K562 (cell line): Measurements from ENCODE around the gene SH3TC1. TPM values are rescaled to one million over a fixed set of nuclear protein-coding genes. Genes with fewer than 3 reads are reported as not detected.

Experiments used
- ATAC-seq: fragments of 200-7000 bp; cut with Tn5 transposase; 3 replicates; pipeline ENCODE4 v1.9.1; 2020; ENCODE audit warnings: moderate library complexity
- BruUV-seq: library from RNA; stranded (reverse); fragments of 400-500 nt; replicated peaks from 2 replicates; lab custom pipeline; 2021; lab: Mats Ljungman, UMichigan
- CTCF ChIA-PET: fragments of 300-600 bp; formaldehyde crosslinking; extraction: SDS; loops from one replicate; lab custom pipeline; 2021; ENCODE audit warnings: low intra/inter-chr PET ratio; lab: Yijun Ruan, JAX
- POLR2A ChIA-PET: fragments of 300-600, 350-650 bp; sonication (Branson Sonifier 250); formaldehyde crosslinking; extraction: SDS; loops from one replicate; lab custom pipeline; 2021; ENCODE audit warnings: antibody characterized with exemption, inconsistent platforms; lab: Yijun Ruan, JAX
- DNase-seq, 4 experiments: peaks; one replicate each; pipeline versions ENCODE4 v3.0.0 to v3.0.0-alpha.2; 2011 to 2018; ENCODE audit warnings: low spot score in 3 of 4, mixed read lengths in 3 of 4; ENCODE audit errors: extremely low read depth in 1 of 4
- FAIRE-seq: peaks from 2 replicates; lab custom pipeline; 2011; peaks lifted over from hg19 to GRCh38; lab: Jason Lieb, UNC
- H2AFZ ChIP-seq: 2 replicates; pipeline ENCODE4 v1.6.0; 2011; ENCODE audit warnings: low read depth, low read length, control low read depth, inconsistent platforms
- H3K27ac ChIP-seq: fragments of 200-600 bp; 3 replicates; pipeline ENCODE4 v1.8.0; 2011; ENCODE audit warnings: low read depth, mild to moderate bottlenecking, control low read depth, inconsistent platforms, low read length, moderate library complexity, mixed read lengths; ENCODE audit errors: extremely low read depth
- H3K27me3 ChIP-seq, 2 experiments: fragments of 300-600 bp in 1 of 2; 2 replicates in 1 of 2; 3 replicates in 1 of 2; pipeline versions ENCODE4 v1.6.0 to v1.8.0; 2011; ENCODE audit warnings: inconsistent platforms in 2 of 2, low read length in 2 of 2, mild to moderate bottlenecking in 1 of 2, mixed read lengths in 1 of 2, moderate library complexity in 1 of 2; ENCODE audit not compliant: control insufficient read depth in 2 of 2, insufficient read depth in 2 of 2
- H3K36me3 ChIP-seq: fragments of 300-600 bp; 3 replicates; pipeline ENCODE4 v1.8.0; 2011; ENCODE audit warnings: mild to moderate bottlenecking, low read length, inconsistent platforms; ENCODE audit not compliant: control insufficient read depth, insufficient read depth
- H3K4me1 ChIP-seq, 2 experiments: fragments of 200-600 bp in 1 of 2; replicated peaks in 1 of 2; 2 replicates in 1 of 2; 3 replicates in 1 of 2; pipeline versions ENCODE4 v1.5.1 to v1.8.0; 2011; ENCODE audit warnings: inconsistent platforms in 2 of 2, low read length in 2 of 2, mild to moderate bottlenecking in 1 of 2, mixed read lengths in 1 of 2, moderate library complexity in 1 of 2; ENCODE audit not compliant: control insufficient read depth in 2 of 2, insufficient read depth in 2 of 2
- H3K4me2 ChIP-seq: 2 replicates; pipeline ENCODE4 v1.6.1; 2011; ENCODE audit warnings: low read length, control low read depth, inconsistent platforms, mixed read lengths; ENCODE audit not compliant: insufficient read depth
- H3K4me3 ChIP-seq: fragments of 200-600 bp; sonication (generic), shearing (Covaris generic); 2 replicates; pipeline ENCODE4 v1.5.1; 2016; ENCODE audit warnings: control low read depth, inconsistent platforms
- H3K79me2 ChIP-seq: fragments of 200-600 bp; 3 replicates; pipeline ENCODE4 v1.8.0; 2011; ENCODE audit warnings: low read length, inconsistent platforms; ENCODE audit not compliant: control insufficient read depth, insufficient read depth
- H3K9ac ChIP-seq, 2 experiments: 2 replicates each; pipeline versions ENCODE4 v1.6.0 to v1.6.1; 2011; ENCODE audit warnings: low read depth in 2 of 2, low read length in 2 of 2, control low read depth in 1 of 2, inconsistent platforms in 1 of 2, mild to moderate bottlenecking in 1 of 2, mixed read lengths in 1 of 2; ENCODE audit not compliant: insufficient read depth in 1 of 2
- H3K9me1 ChIP-seq: one replicate; pipeline ENCODE4 v1.6.0; 2011; ENCODE audit warnings: inconsistent platforms, mild to moderate bottlenecking, low read length, moderate library complexity; ENCODE audit not compliant: control insufficient read depth, insufficient read depth
- H3K9me3 ChIP-seq: replicated peaks from 2 replicates; pipeline ENCODE4 v1.5.1; 2011; ENCODE audit warnings: low read depth, low read length, inconsistent platforms; ENCODE audit not compliant: control insufficient read depth, insufficient read depth
- H4K20me1 ChIP-seq: replicated peaks from 2 replicates; pipeline ENCODE4 v1.6.1; 2011; ENCODE audit warnings: low read length, inconsistent platforms, mixed read lengths; ENCODE audit not compliant: control insufficient read depth, insufficient read depth
- BACH1 ChIP-seq: fragments of 200-800 bp; sonication (Bioruptor generic); IDR thresholded peaks from 2 replicates; pipeline ENCODE4 v1.6.1; 2016; ENCODE audit warnings: missing genetic modification characterization, missing compliant biosample characterization
- CCAR2 ChIP-seq: fragments of 200-400 bp; formaldehyde crosslinking; IDR thresholded peaks from 2 replicates; pipeline ENCODE4 v1.6.1; 2017; ENCODE audit warnings: mild to moderate bottlenecking, low read depth, low read length
- CREB1 ChIP-seq, 2 experiments: sonication (generic) in 1 of 2; formaldehyde crosslinking in 1 of 2; IDR thresholded peaks; 2 replicates each; pipeline versions ENCODE4 v1.6.1 to v1.8.0; 2012 to 2022; ENCODE audit warnings: inconsistent platforms in 1 of 2, mild to moderate bottlenecking in 1 of 2, missing genetic modification reagents in 1 of 2, moderate library complexity in 1 of 2
- E2F4 ChIP-seq: sonication (generic); formaldehyde crosslinking; IDR thresholded peaks from 2 replicates; pipeline ENCODE4 v1.8.0; 2022; ENCODE audit warnings: mild to moderate bottlenecking, low read depth, missing genetic modification reagents
- GATA2 ChIP-seq: sonication (generic); formaldehyde crosslinking; IDR thresholded peaks from 2 replicates; pipeline ENCODE4 v1.4.0; 2020; ENCODE audit warnings: mild to moderate bottlenecking, missing genetic modification reagents
- ILK ChIP-seq: fragments of 450-650 bp; IDR thresholded peaks from 2 replicates; pipeline ENCODE4 v1.6.1; 2016; ENCODE audit warnings: missing genetic modification characterization, low read depth, mild to moderate bottlenecking, missing compliant biosample characterization, moderate library complexity, borderline replicate concordance
- LCOR ChIP-seq: sonication (generic); formaldehyde crosslinking; IDR thresholded peaks from 2 replicates; pipeline ENCODE4 v1.8.0; 2022; ENCODE audit warnings: mild to moderate bottlenecking, missing genetic modification reagents
- MLLT1 ChIP-seq, 2 experiments: fragments of 450-650 bp; IDR thresholded peaks; 2 replicates each; pipeline ENCODE4 v1.6.1; 2016
- PHF8 ChIP-seq: fragments of 200-600 bp; sonication (generic); IDR thresholded peaks from 2 replicates; pipeline ENCODE4 v1.6.1; 2012; ENCODE audit warnings: mixed run types, mild to moderate bottlenecking, inconsistent platforms, low read length, moderate library complexity, borderline replicate concordance
- RAD21 ChIP-seq, 2 experiments: fragments of 250-450 bp in 1 of 2; fragments of 450-650 bp in 1 of 2; sonication (Bioruptor Pico) in 1 of 2; formaldehyde crosslinking in 1 of 2; IDR thresholded peaks in 1 of 2; conservative IDR thresholded peaks in 1 of 2; 2 replicates each; pipeline versions ENCODE4 v1.4.0 to v1.8.0; 2020 to 2022; ENCODE audit warnings: mild to moderate bottlenecking in 2 of 2, moderate library complexity in 1 of 2
- RFX7 ChIP-seq: fragments of 250-450 bp; sonication (Bioruptor Pico); IDR thresholded peaks from 2 replicates; pipeline ENCODE4 v1.5.1; 2021; ENCODE audit warnings: mild to moderate bottlenecking
- SMC3 ChIP-seq: conservative IDR thresholded peaks from 2 replicates; pipeline ENCODE4 v1.6.1; 2011; ENCODE audit warnings: low read depth, low read length, improper control_type of control experiment; ENCODE audit not compliant: insufficient read depth
- STAG1 ChIP-seq: sonication (generic); formaldehyde crosslinking; IDR thresholded peaks from 2 replicates; pipeline ENCODE4 v1.5.0; 2020; ENCODE audit warnings: missing genetic modification reagents, borderline replicate concordance
- ZC3H8 ChIP-seq: fragments of 450-650 bp; IDR thresholded peaks from 2 replicates; pipeline ENCODE4 v1.6.1; 2017
- ZNF431 ChIP-seq: sonication (generic); formaldehyde crosslinking; IDR thresholded peaks from 2 replicates; pipeline ENCODE4 v1.8.0; 2022; ENCODE audit warnings: mild to moderate bottlenecking, missing genetic modification reagents
- WGBS: fragments of 100-300 bp; shearing (Covaris generic); methylation state at CpG from one replicate; pipeline ENCODE4 v1.1.6; 2016; ENCODE audit warnings: low coverage, mixed read lengths; ENCODE audit not compliant: insufficient coverage; ENCODE audit errors: missing lambda C conversion rate; 5-methylcytosine and 5-hydroxymethylcytosine counted together
- in situ Hi-C: fragments of 300-500 bp; cut with MboI; formaldehyde crosslinking; loops from 4 replicates; pipeline ENCODE4 v1.15.0; 2018; ENCODE audit warnings: inconsistent platforms, mixed read lengths
- intact Hi-C: fragments of 100-400 bp; cut with micrococcal nuclease; formaldehyde crosslinking; loops from 2 replicates; pipeline ENCODE4 v1.14.2; 2022
- polyA plus RNA-seq, 8 experiments: library from polyadenylated mRNA; depleted of rRNA in 4 of 8; stranded (reverse) in 5 of 8; unstranded in 3 of 8; fragments of >200 nt; fragmentation: Nextera tagmentation in 2 of 8; fragmentation: Illumina TruSeq in 1 of 8; extraction: Ambion mirVana in 2 of 8; extraction: Trizol in 1 of 8; gene quantifications; 2 replicates each; pipeline versions ENCODE4 v1.2.1 to v1.2.3, GENCODE V29; 2011 to 2014; ENCODE audit warnings: inconsistent platforms in 1 of 8, missing spikeins in 1 of 8
- total RNA-seq, 7 experiments: library from RNA; depleted of rRNA in 6 of 7; stranded (reverse); fragments of >200 nt in 6 of 7; fragmentation: Illumina TruSeq in 2 of 7; extraction: Trizol in 2 of 7; gene quantifications; 2 replicates each; pipeline versions ENCODE4 v1.2.1 to v1.2.3, GENCODE V29; 2011 to 2021; ENCODE audit warnings: low replicate concordance in 1 of 7
- TF ChIP-seq, protein P1 (sequence below): fragments of 200-400 bp; formaldehyde crosslinking; IDR thresholded peaks from 2 replicates; pipeline ENCODE4 v1.6.1; 2017; ENCODE audit warnings: mild to moderate bottlenecking, low read depth, low read length, moderate library complexity

SH3TC1 gene
- total and polyA plus RNA-seq, 9 of the 15 experiments (the other 6 are each of a cell fraction or from before 2014, with no cell fraction given) = 0.04 to 2.1 (median 0.48) TPM; not detected in 1

DNA sequence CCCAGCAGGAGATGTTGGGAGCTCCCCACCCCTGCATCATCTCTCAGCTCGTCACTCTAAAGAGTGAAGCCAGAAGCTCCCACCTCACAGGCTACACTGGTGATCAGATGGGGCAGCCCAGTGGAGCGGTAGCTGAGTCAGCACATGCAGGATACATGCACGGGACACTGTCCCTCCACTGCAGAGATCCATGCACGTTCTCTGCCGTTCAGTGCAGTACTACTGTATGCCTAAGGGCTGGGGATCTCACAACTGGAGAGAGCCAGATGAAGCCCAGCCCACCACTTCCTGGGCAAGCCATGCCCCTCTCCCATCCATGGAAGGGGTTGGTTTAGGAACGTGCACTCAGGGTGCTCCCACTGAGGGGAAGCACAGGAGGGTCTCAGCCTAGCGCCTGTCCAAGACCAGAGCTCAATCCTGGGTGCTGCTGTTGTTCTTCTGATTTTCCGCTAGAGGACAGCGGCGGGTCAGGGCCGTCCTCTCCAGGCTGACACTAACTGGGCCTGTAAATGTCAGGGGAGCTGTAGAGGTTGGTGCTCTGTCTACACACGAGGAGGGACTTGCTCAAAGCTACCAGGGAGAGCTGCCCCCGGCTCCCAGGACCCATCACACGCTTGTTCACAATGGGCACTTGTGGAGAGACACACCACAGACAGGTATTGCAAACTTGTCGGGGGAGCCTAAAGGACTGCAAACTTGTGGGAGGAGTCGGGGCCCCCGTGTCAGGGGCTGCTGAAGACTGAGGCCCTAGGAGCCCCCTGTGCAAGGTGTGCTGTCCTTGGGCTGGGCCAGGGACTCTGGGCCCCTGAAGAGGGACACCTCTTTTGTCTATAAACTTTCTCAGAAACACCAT lies 22.3 kb upstream of the SH3TC1 start:
- POLR2A ChIA-PET = interaction anchor here (0.5 to 1.7 kb wide), 5 partner anchors 18 to 404 kb away, joined by 3 to 6 read pairs (median 4); partner anchors contain the start of genes ABLIM2 and SH3TC1
- H3K9me1 ChIP-seq = peaks cover 3% of the 10 kb centered on the region
- DNase-seq = peak; percentile 49 to 60 (median 52)
- FAIRE-seq = peak; percentile 78
- H3K4me3 ChIP-seq = no peak overlapping the region
- H4K20me1 ChIP-seq = peaks cover 9% of the 10 kb centered on the region; the same call in 1 of the 2 replicates
- peak; percentile 96 for ATAC-seq
- H3K79me2 ChIP-seq = no peaks in the 10 kb centered on the region
- no TSS peak for BruUV-seq
- intact Hi-C loops = loop anchor here (5.0 to 10.0 kb wide), 2 partner anchors 61 to 228 kb away; no protein-coding TSS in a partner anchor
- H3K36me3 ChIP-seq = no peaks in the 10 kb centered on the region
- in situ Hi-C loops = no loop called here
- no peak overlapping the region for H3K4me2 ChIP-seq
- H3K4me1 ChIP-seq = peaks cover 0 to 5% of the 10 kb centered on the region in 2 experiments; a peak in 2 of 5 replicates
- H3K27ac ChIP-seq = no peak overlapping the region
- no peak overlapping the region for H2AFZ ChIP-seq
- WGBS = 5% methylated on average over 17 of the region's 17 CpGs
- H3K27me3 ChIP-seq = peaks cover 4 to 29% of the 10 kb centered on the region in 2 experiments; a peak in 3 of 5 replicates
- no peak overlapping the region for H3K9ac ChIP-seq
- CTCF ChIA-PET = interaction anchor here (1.4 to 2.3 kb wide), 3 partner anchors 15 to 234 kb away, joined by 5 to 18 read pairs (median 8); no protein-coding TSS in a partner anchor
- H3K9me3 ChIP-seq = no peaks in the 10 kb centered on the region; the same call in 1 of the 2 replicates
- TF ChIP-seq CREB1 (IDR thresholded peaks at IDR 0.05) (no peak), CREB1 (CRISPR knock-in tag; IDR thresholded peaks at IDR 0.05) (no peak), STAG1 (CRISPR knock-in tag) (peak; percentile 76; the same call in 1 of the 2 replicates), LCOR (CRISPR knock-in tag) (no peak), MLLT1 (IDR thresholded peaks at IDR 0.05) (no peak), BACH1 (tag) (no peak), RFX7 (CRISPR knock-in tag) (no peak), E2F4 (no peak), ZNF431 (CRISPR knock-in tag) (no peak), ILK (tag) (no peak), RAD21 (CRISPR knock-in tag; conservative IDR thresholded peaks at IDR 0.05 in 1 of 2, IDR thresholded peaks at IDR 0.05 in 1 of 2) (peak; percentile 86 to 93), ZC3H8 (no peak), SMC3 (peak; percentile 64), PHF8 (no peak), GATA2 (no peak), CCAR2 (no peak)
- TF ChIP-seq, protein P1, sequence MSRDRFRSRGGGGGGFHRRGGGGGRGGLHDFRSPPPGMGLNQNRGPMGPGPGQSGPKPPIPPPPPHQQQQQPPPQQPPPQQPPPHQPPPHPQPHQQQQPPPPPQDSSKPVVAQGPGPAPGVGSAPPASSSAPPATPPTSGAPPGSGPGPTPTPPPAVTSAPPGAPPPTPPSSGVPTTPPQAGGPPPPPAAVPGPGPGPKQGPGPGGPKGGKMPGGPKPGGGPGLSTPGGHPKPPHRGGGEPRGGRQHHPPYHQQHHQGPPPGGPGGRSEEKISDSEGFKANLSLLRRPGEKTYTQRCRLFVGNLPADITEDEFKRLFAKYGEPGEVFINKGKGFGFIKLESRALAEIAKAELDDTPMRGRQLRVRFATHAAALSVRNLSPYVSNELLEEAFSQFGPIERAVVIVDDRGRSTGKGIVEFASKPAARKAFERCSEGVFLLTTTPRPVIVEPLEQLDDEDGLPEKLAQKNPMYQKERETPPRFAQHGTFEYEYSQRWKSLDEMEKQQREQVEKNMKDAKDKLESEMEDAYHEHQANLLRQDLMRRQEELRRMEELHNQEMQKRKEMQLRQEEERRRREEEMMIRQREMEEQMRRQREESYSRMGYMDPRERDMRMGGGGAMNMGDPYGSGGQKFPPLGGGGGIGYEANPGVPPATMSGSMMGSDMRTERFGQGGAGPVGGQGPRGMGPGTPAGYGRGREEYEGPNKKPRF = no peak
